RWPE2 (cell line): Measurements from ENCODE around the gene TXNRD3.

Experiments
- ATAC-seq: fragments of 200-7000 bp; cut with Tn5 transposase; 3 replicates; pipeline ENCODE4 v1.9.1; 2021; ENCODE audit warnings: low read depth
- DNase-seq: peaks from one replicate; pipeline ENCODE4 v3.0.0-alpha.2; 2020; ENCODE audit warnings: low spot score
- H3K27ac ChIP-seq: fragments of 450-650 bp; 2 replicates; pipeline ENCODE4 v1.5.1; 2017; ENCODE audit warnings: mild to moderate bottlenecking; ENCODE audit not compliant: poor library complexity, severe bottlenecking
- H3K27me3 ChIP-seq: fragments of 250-450 bp; sonication (Bioruptor Pico); 2 replicates; pipeline ENCODE4 v1.5.1; 2021; ENCODE audit warnings: mild to moderate bottlenecking, moderate library complexity; ENCODE audit not compliant: insufficient read depth, poor library complexity, severe bottlenecking
- H3K36me3 ChIP-seq: fragments of 250-450 bp; sonication (Bioruptor Pico); 2 replicates; pipeline ENCODE4 v1.5.1; 2020; ENCODE audit warnings: low read depth, mild to moderate bottlenecking, moderate library complexity
- H3K4me1 ChIP-seq: fragments of 250-450 bp; sonication (Bioruptor Pico); 2 replicates; pipeline ENCODE4 v1.5.1; 2021; ENCODE audit warnings: mild to moderate bottlenecking, moderate library complexity; ENCODE audit not compliant: insufficient read depth, poor library complexity, severe bottlenecking
- H3K4me3 ChIP-seq: fragments of 250-450 bp; sonication (Bioruptor Pico); 2 replicates; pipeline ENCODE4 v1.5.1; 2021; ENCODE audit warnings: mild to moderate bottlenecking, moderate library complexity; ENCODE audit not compliant: severe bottlenecking
- H3K9me3 ChIP-seq: fragments of 250-450 bp; sonication (Bioruptor Pico); 2 replicates; pipeline ENCODE4 v1.5.1; 2021; ENCODE audit warnings: mild to moderate bottlenecking, moderate library complexity; ENCODE audit not compliant: severe bottlenecking
- CTCF ChIP-seq: fragments of 450-650 bp; IDR thresholded peaks from one replicate; pipeline ENCODE4 v1.5.1; 2017; ENCODE audit warnings: mild to moderate bottlenecking, moderate library complexity; ENCODE audit not compliant: poor library complexity, severe bottlenecking

The TXNRD3 gene

GRCh38 chr3:126664591-126665214 lies 9.8 kb upstream of the TXNRD3 start:
- H3K27ac ChIP-seq: no peak overlapping the region
- H3K9me3 ChIP-seq: no peaks in the 10 kb centered on the region
- no peak overlapping the region for H3K4me3 ChIP-seq
- H3K36me3 ChIP-seq: no peaks in the 10 kb centered on the region
- H3K4me1 ChIP-seq: no peaks in the 10 kb centered on the region
- no peak for TF ChIP-seq CTCF
- H3K27me3 ChIP-seq: no peaks in the 10 kb centered on the region
- no peak for DNase-seq
- no peak for ATAC-seq

GRCh38 chr3:126663750-126664149 lies 8.8 kb upstream of the TXNRD3 start:
- no peaks in the 10 kb centered on the region for H3K27me3 ChIP-seq
- DNase-seq (no peak), ATAC-seq (no peak)
- no peak overlapping the region for H3K4me3 ChIP-seq
- H3K36me3 ChIP-seq: no peaks in the 10 kb centered on the region
- H3K4me1 ChIP-seq: no peaks in the 10 kb centered on the region
- H3K9me3 ChIP-seq: no peaks in the 10 kb centered on the region
- no peak for TF ChIP-seq CTCF
- H3K27ac ChIP-seq: no peak overlapping the region

DNA sequence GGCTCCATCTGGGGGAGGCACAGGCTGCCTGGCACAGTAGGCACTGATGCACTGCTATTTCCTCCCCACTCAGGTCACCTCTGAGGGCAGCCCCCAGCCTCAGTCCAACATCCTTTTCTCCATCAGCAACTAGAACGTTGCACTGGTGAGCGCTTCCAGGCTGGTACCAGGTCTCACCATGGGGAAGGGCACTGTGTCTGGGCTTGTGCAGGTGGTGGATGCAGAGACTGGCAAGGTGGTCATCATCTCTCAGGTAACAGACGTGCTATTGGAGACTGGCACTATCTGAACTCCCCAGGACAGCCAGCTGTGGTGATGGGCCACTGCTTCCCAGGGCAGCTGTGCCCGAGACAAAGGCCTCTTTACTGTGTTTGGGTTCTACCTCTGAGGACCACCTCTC lies 8.3 kb upstream of the TXNRD3 start:
- Histone ChIP-seq H3K9me3 (no peaks in the 10 kb centered on the region), H3K27me3 (no peaks in the 10 kb centered on the region), H3K36me3 (no peaks in the 10 kb centered on the region), H3K4me3 (no peak overlapping the region), H3K27ac (no peak overlapping the region), H3K4me1 (no peaks in the 10 kb centered on the region)
- no peak for DNase-seq
- no peak for TF ChIP-seq CTCF
- no peak for ATAC-seq

DNA sequence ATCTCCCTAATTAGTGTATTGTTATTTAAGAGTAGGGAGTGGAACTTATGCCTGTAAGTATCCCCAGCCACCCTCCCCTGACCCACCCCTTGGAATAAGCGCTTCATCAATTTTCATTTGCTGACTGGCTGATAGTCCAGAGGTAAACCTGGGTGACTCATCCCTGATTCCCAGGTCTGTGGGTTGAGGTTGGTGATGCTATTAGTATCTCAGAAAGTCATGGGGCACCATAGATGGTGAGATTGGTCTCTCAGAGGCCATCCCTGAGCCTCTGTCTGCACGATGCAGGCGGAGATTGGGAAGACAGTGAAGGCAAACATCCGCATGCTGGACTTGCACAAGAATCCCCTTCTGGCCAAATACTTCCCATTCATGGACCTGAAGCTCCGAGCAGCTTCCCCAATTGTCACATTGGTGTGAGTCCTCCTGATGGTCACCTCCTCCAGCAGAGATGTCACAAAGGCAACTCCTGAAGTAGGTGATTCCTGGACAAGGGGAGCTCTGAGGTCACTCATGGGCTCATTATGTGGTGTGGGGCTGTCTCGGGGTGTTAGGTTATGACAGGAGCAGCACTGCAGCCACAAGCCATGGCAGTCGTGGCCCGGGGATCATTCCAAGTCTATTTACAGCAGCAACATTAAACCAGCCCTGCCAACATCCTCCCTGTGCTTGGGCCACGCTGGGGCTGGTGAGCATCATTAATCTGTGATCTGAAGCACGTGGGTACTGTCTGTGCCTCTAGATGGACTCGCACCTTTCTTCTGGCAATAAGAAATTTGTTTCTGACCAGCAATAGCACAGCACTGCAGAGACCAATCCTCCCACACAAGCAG lies 6.8 kb upstream of the TXNRD3 start:
- Histone ChIP-seq H3K4me3 (no peak overlapping the region), H3K27me3 (no peaks in the 10 kb centered on the region), H3K9me3 (no peaks in the 10 kb centered on the region), H3K36me3 (no peaks in the 10 kb centered on the region), H3K27ac (no peak overlapping the region), H3K4me1 (no peaks in the 10 kb centered on the region)
- no peak for DNase-seq
- ATAC-seq: no peak
- no peak for TF ChIP-seq CTCF
